ENCODE measurements around the gene ZBTB16.

ZBTB16 gene

DNA sequence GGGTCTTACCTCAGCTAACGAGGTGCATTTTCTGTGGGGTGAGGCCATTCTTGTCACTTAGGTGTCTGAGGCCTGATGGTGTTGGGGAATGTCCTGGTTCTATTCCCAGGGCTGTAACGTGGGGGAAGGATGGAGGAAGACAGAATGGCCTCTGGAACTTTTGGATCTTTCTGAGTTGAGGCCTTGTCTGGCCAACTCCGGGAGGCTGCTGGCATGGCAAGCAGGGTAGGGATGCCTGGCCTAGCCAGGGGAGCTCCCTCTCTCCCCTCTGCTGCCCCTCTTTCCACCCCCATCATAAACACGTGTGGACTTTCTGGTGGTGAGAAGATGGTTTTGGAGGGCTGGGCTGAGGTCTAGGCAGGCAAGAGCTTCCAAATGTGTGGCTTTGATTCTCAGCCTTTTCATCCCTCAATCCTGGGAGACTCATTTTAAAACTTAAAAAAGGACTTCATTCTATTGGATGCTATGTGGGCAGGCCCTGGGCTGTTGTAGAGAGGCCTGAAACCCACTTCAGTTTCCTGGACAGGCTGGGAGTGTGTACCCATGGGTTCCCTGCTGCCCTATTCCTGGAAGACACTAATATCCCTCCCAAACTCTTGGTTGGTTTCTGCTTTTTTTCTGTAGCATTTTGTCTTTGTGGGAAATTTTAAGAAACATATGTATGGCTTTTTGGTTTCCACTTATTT, 30.9 kb downstream of the ZBTB16 start:
- no peak overlapping the region for H3K27ac ChIP-seq (ENCODE audit: extremely low read depth, low read depth, low read length)
- ChIA-PET POLR2A (no interaction called here), CTCF (no interaction called here)
- no peaks in the 10 kb centered on the region for H3K4me1 ChIP-seq (ENCODE audit: control insufficient read depth, insufficient read depth, low read length)
- H3K9me3 ChIP-seq (ENCODE audit: control insufficient read depth, insufficient read depth, low read depth, low read length): no peaks in the 10 kb centered on the region
- H3K4me3 ChIP-seq (ENCODE audit: low read depth, low read length): no peak overlapping the region
- TF ChIP-seq ZNF341 (tag by site-specific recombination; IDR thresholded peaks at IDR 0.05; ENCODE audit: low read depth) (peak; percentile 82), ZNF202 (tag by site-specific recombination; IDR thresholded peaks at IDR 0.05; ENCODE audit: borderline replicate concordance) (no peak)
- no peaks in the 10 kb centered on the region for H3K36me3 ChIP-seq (ENCODE audit: control insufficient read depth in 2 of 2, insufficient read depth in 1 of 2, low read length in 2 of 2)

DNA sequence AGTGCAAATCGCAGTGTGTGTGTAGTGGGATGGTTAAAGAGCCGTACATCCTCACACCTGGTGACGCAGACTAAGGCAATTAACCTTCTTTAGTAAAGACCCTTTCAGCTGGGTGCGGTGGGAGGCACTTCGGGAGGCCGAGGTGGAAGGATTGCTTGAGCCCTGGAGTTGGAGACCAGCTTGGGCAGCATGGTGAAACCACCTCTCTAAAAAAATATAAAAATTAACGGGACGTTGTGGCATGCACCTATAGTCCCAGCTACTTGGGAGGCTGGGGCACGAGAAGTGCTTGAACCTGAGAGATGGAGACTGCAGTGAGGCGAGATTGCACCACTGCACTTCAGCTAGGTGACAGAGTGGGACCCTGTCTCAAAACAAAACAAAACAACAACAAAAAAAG, 31.5 kb downstream of the ZBTB16 start:
- no peak overlapping the region for H3K27ac ChIP-seq (ENCODE audit: extremely low read depth, low read depth, low read length)
- H3K36me3 ChIP-seq (ENCODE audit: control insufficient read depth in 2 of 2, insufficient read depth in 1 of 2, low read length in 2 of 2): no peaks in the 10 kb centered on the region
- TF ChIP-seq, protein P1, sequence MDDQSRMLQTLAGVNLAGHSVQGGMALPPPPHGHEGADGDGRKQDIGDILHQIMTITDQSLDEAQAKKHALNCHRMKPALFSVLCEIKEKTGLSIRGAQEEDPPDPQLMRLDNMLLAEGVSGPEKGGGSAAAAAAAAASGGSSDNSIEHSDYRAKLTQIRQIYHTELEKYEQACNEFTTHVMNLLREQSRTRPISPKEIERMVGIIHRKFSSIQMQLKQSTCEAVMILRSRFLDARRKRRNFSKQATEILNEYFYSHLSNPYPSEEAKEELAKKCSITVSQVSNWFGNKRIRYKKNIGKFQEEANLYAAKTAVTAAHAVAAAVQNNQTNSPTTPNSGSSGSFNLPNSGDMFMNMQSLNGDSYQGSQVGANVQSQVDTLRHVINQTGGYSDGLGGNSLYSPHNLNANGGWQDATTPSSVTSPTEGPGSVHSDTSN (CRISPR knock-in tag; IDR thresholded peaks at IDR 0.05): no peak
- no peak for TF ChIP-seq ZNF677 (tag by site-specific recombination; IDR thresholded peaks at IDR 0.05)
- TF ChIP-seq, protein P2, sequence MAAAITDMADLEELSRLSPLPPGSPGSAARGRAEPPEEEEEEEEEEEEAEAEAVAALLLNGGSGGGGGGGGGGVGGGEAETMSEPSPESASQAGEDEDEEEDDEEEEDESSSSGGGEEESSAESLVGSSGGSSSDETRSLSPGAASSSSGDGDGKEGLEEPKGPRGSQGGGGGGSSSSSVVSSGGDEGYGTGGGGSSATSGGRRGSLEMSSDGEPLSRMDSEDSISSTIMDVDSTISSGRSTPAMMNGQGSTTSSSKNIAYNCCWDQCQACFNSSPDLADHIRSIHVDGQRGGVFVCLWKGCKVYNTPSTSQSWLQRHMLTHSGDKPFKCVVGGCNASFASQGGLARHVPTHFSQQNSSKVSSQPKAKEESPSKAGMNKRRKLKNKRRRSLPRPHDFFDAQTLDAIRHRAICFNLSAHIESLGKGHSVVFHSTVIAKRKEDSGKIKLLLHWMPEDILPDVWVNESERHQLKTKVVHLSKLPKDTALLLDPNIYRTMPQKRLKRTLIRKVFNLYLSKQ (tag by site-specific recombination; IDR thresholded peaks at IDR 0.05; ENCODE audit: borderline replicate concordance): no peak
- no peak for TF ChIP-seq ZNF629 (tag by site-specific recombination; IDR thresholded peaks at IDR 0.05)
- no peak for TF ChIP-seq SP3 (tag by site-specific recombination; IDR thresholded peaks at IDR 0.05)
- TF ChIP-seq, protein P3, sequence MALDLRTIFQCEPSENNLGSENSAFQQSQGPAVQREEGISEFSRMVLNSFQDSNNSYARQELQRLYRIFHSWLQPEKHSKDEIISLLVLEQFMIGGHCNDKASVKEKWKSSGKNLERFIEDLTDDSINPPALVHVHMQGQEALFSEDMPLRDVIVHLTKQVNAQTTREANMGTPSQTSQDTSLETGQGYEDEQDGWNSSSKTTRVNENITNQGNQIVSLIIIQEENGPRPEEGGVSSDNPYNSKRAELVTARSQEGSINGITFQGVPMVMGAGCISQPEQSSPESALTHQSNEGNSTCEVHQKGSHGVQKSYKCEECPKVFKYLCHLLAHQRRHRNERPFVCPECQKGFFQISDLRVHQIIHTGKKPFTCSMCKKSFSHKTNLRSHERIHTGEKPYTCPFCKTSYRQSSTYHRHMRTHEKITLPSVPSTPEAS (tag by site-specific recombination; IDR thresholded peaks at IDR 0.05): no peak
- no peak for TF ChIP-seq ZNF654 (tag by site-specific recombination; IDR thresholded peaks at IDR 0.05; ENCODE audit: low read depth)
- TF ChIP-seq GLI2 (tag by site-specific recombination; IDR thresholded peaks at IDR 0.05; ENCODE audit: borderline replicate concordance, low read depth): no peak
- TF ChIP-seq ZNF776 (tag by site-specific recombination; IDR thresholded peaks at IDR 0.05; ENCODE audit: borderline replicate concordance): no peak
- no peak for TF ChIP-seq ZNF529 (tag by site-specific recombination; IDR thresholded peaks at IDR 0.05; ENCODE audit: insufficient replicate concordance)
- no peak for TF ChIP-seq SP7 (tag by site-specific recombination; IDR thresholded peaks at IDR 0.05)
- no peak for TF ChIP-seq ZNF121 (tag by site-specific recombination; IDR thresholded peaks at IDR 0.05)
- TF ChIP-seq GLIS1 (tag by site-specific recombination; IDR thresholded peaks at IDR 0.05): no peak
- TF ChIP-seq ZFP69B (tag by site-specific recombination; IDR thresholded peaks at IDR 0.05): no peak
- TF ChIP-seq, protein P4, sequence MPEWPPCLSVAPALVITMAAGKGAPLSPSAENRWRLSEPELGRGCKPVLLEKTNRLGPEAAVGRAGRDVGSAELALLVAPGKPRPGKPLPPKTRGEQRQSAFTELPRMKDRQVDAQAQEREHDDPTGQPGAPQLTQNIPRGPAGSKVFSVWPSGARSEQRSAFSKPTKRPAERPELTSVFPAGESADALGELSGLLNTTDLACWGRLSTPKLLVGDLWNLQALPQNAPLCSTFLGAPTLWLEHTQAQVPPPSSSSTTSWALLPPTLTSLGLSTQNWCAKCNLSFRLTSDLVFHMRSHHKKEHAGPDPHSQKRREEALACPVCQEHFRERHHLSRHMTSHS (tag by site-specific recombination; IDR thresholded peaks at IDR 0.05): no peak
- peaks cover 5% of the 10 kb centered on the region; the same call in 1 of the 2 replicates for H3K4me1 ChIP-seq (ENCODE audit: control insufficient read depth, insufficient read depth, low read length)
- H3K4me3 ChIP-seq (ENCODE audit: low read depth, low read length): no peak overlapping the region
- ChIA-PET CTCF (no interaction called here), POLR2A (no interaction called here)
- H3K9me3 ChIP-seq (ENCODE audit: control insufficient read depth, insufficient read depth, low read depth, low read length): no peaks in the 10 kb centered on the region

Measured in HEK293 (cell line).